Activated CD4-positive, alpha-beta T cell treated with anti-CD3 and anti-CD28 coated beads for 36 hours (primary cell): Measurements from ENCODE around the gene TACR2. TPM values are rescaled to one million over a fixed set of nuclear protein-coding genes. Genes with fewer than 3 reads are reported as not detected.

Experiments
- ATAC-seq: fragments of 200-7000 bp; cut with Tn5 transposase; one replicate; pipeline ENCODE4 v1.10.0; 2021; ENCODE audit warnings: mild to moderate bottlenecking, moderate library complexity
- CTCF ChIA-PET: fragments of 350-600 bp; sonication (Branson Sonifier 250); formaldehyde crosslinking; loops from one replicate; lab custom pipeline; 2021; ENCODE audit warnings: antibody characterized with exemption; lab: Charles Lee
- POLR2A ChIA-PET: fragments of 350-600 bp; sonication (Branson Sonifier 250); formaldehyde crosslinking; loops from one replicate; lab custom pipeline; 2021; ENCODE audit warnings: antibody characterized with exemption, inconsistent platforms; lab: Charles Lee
- DNase-seq: peaks from one replicate; pipeline ENCODE4 v3.0.0-alpha.2; 2020
- H3K27ac Mint-ChIP-seq: one replicate; pipeline ENCODE4 v1.8.0; 2021; ENCODE audit warnings: mixed read lengths
- H3K27me3 Mint-ChIP-seq: one replicate; pipeline ENCODE4 v1.8.0; 2021; ENCODE audit warnings: mixed read lengths
- H3K36me3 Mint-ChIP-seq: one replicate; pipeline ENCODE4 v1.8.0; 2021; ENCODE audit warnings: low read depth, mixed read lengths
- H3K4me1 Mint-ChIP-seq: one replicate; pipeline ENCODE4 v1.8.0; 2021; ENCODE audit warnings: mixed read lengths
- H3K4me3 Mint-ChIP-seq: one replicate; pipeline ENCODE4 v1.8.0; 2021; ENCODE audit warnings: mild to moderate bottlenecking, moderate library complexity, mixed read lengths
- H3K9me3 Mint-ChIP-seq: one replicate; pipeline ENCODE4 v1.8.0; 2021; ENCODE audit warnings: low read depth, mixed read lengths
- intact Hi-C, 2 experiments: fragments of 100-400 bp; cut with DNase I in 1 of 2; cut with micrococcal nuclease in 1 of 2; formaldehyde crosslinking; loops; one replicate each; pipeline versions ENCODE4 v1.14.2 to v1.15.1; 2022 to 2024; cut with DNase I, micrococcal nuclease
- total RNA-seq, 2 experiments: library from RNA; stranded (reverse); gene quantifications; one replicate each; pipeline ENCODE4 v1.2.3, GENCODE V29; 2021

TACR2 gene
- total RNA-seq, 2 experiments from 2014 or later, result not detected

- ChIA-PET POLR2A (no interaction called here), CTCF (interaction anchor here (0.6 kb wide), 2 partner anchors 50 to 141 kb away, joined by 3 to 4 read pairs; no protein-coding TSS in a partner anchor)
- Mint-ChIP-seq H3K36me3 (peaks cover 50% of the 10 kb centered on the region), H3K4me1 (peaks cover 67% of the 10 kb centered on the region), H3K4me3 (no peak overlapping the region), H3K9me3 (peaks cover 4% of the 10 kb centered on the region), H3K27me3 (no peaks in the 10 kb centered on the region), H3K27ac (peak overlapping the region; percentile 47)
- ATAC-seq (no peak), DNase-seq (no peak)
- intact Hi-C loops, result no loop called here
These were observed 58.4 kb downstream of the TACR2 start for GRCh38 chr10:69358148-69358795.

GRCh38 chr10:69356187-69356586 is 60.5 kb downstream of the TACR2 start:
- Mint-ChIP-seq H3K27me3 (no peaks in the 10 kb centered on the region), H3K4me1 (peaks cover 65% of the 10 kb centered on the region), H3K4me3 (no peak overlapping the region), H3K36me3 (peaks cover 52% of the 10 kb centered on the region), H3K27ac (no peak overlapping the region), H3K9me3 (peaks cover 4% of the 10 kb centered on the region)
- DNase-seq, result no peak
- ChIA-PET POLR2A (no interaction called here), CTCF (interaction anchor here (0.7 kb wide), 1 partner anchor 11 kb away, joined by 3 read pairs; no protein-coding TSS in a partner anchor)
- intact Hi-C loops, result no loop called here
- no peak for ATAC-seq

GRCh38 chr10:69353977-69354635 is 62.6 kb downstream of the TACR2 start:
- Mint-ChIP-seq H3K27me3 (no peaks in the 10 kb centered on the region), H3K4me3 (no peak overlapping the region), H3K4me1 (peaks cover 59% of the 10 kb centered on the region), H3K36me3 (peaks cover 49% of the 10 kb centered on the region), H3K27ac (peak overlapping the region; percentile 55), H3K9me3 (peaks cover 4% of the 10 kb centered on the region)
- peak; percentile 34 for ATAC-seq
- CTCF ChIA-PET, result interaction anchor here (0.7 to 1.7 kb wide), 6 partner anchors 8 to 118 kb away, joined by 3 to 5 read pairs (median 4); no protein-coding TSS in a partner anchor
- intact Hi-C loops, result no loop called here
- POLR2A ChIA-PET, result interaction anchor here (0.8 kb wide), 1 partner anchor 17 kb away, joined by 3 read pairs; no protein-coding TSS in a partner anchor
- no peak for DNase-seq

Other genes starting within 250 kb of the TACR2 start
- 10 to 100 TPM; 46.6 to 54.1 TPM for gene SUPV3L1, start 236.7 kb downstream of the TACR2 start, total RNA-seq
- gene HKDC1, start 196.6 kb downstream of the TACR2 start, total RNA-seq, result under 1 TPM; 0.30 to 0.80 TPM
- gene HK1, start 138.4 kb downstream of the TACR2 start, total RNA-seq, result 100 to 1,000 TPM; 258 to 261 TPM
- under 1 TPM; 0.85 to 0.91 TPM for gene TSPAN15, start 34.5 kb upstream of the TACR2 start, total RNA-seq
- under 1 TPM; 0.18 to 0.21 TPM for gene NEUROG3, start 156.5 kb upstream of the TACR2 start, total RNA-seq
- 1 to 10 TPM; 6.3 to 9.6 TPM for gene FAM241B, start 213.3 kb upstream of the TACR2 start, total RNA-seq